ENCODE results near the gene CCDC170. TPM values are rescaled to one million over a fixed set of nuclear protein-coding genes. Genes with fewer than 3 reads are reported as not detected.

The CCDC170 gene
- total and polyA plus RNA-seq, 4 donors: 2.4 to 24.1 (median 13.2) TPM

- Histone ChIP-seq H3K4me3 (no peak overlapping the region), H3K36me3 (ENCODE audit: control insufficient read depth in 4 of 4, insufficient read depth in 4 of 4, low read length in 4 of 4) (no peaks in the 10 kb centered on the region), H3K27ac (ENCODE audit: low read depth in 1 of 2, low read length in 1 of 2) (no peak overlapping the region), H3K4me1 (ENCODE audit: control insufficient read depth in 5 of 5, insufficient read depth in 5 of 5, low read length in 5 of 5) (no peaks in the 10 kb centered on the region), H3K9ac (ENCODE audit: insufficient read depth in 1 of 2, low read length in 2 of 2) (no peak overlapping the region), H3K27me3 (ENCODE audit: control insufficient read depth in 3 of 3, insufficient read depth in 3 of 3, low read length in 2 of 3) (no peaks in the 10 kb centered on the region), H3K9me3 (ENCODE audit: control insufficient read depth in 4 of 4, insufficient read depth in 3 of 4, low read length in 3 of 4) (no peaks in the 10 kb centered on the region)
- DNase-seq: no peak
- TF ChIP-seq, protein P1, sequence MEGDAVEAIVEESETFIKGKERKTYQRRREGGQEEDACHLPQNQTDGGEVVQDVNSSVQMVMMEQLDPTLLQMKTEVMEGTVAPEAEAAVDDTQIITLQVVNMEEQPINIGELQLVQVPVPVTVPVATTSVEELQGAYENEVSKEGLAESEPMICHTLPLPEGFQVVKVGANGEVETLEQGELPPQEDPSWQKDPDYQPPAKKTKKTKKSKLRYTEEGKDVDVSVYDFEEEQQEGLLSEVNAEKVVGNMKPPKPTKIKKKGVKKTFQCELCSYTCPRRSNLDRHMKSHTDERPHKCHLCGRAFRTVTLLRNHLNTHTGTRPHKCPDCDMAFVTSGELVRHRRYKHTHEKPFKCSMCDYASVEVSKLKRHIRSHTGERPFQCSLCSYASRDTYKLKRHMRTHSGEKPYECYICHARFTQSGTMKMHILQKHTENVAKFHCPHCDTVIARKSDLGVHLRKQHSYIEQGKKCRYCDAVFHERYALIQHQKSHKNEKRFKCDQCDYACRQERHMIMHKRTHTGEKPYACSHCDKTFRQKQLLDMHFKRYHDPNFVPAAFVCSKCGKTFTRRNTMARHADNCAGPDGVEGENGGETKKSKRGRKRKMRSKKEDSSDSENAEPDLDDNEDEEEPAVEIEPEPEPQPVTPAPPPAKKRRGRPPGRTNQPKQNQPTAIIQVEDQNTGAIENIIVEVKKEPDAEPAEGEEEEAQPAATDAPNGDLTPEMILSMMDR (IDR thresholded peaks at IDR 0.05; ENCODE audit: control extremely low read depth, extremely low read depth): no peak
- WGBS, 2 donors: 89 to 97% methylated on average over 7 of the region's 7 CpGs
- ATAC-seq (ENCODE audit: insufficient read depth, low FRiP score): no peak
These were observed 131.2 kb downstream of the CCDC170 start for GRCh38 chr6:151624900-151625536.

- no peaks in the 10 kb centered on the region for H3K4me1 ChIP-seq (ENCODE audit: control insufficient read depth in 5 of 5, insufficient read depth in 5 of 5, low read length in 5 of 5)
- H3K27me3 ChIP-seq (ENCODE audit: control insufficient read depth in 3 of 3, insufficient read depth in 3 of 3, low read length in 2 of 3): no peaks in the 10 kb centered on the region
- no peaks in the 10 kb centered on the region for H3K9me3 ChIP-seq (ENCODE audit: control insufficient read depth in 4 of 4, insufficient read depth in 3 of 4, low read length in 3 of 4)
- ATAC-seq (ENCODE audit: insufficient read depth, low FRiP score): no peak
- H3K27ac ChIP-seq (ENCODE audit: low read depth in 1 of 2, low read length in 1 of 2): no peak overlapping the region
- H3K36me3 ChIP-seq (ENCODE audit: control insufficient read depth in 4 of 4, insufficient read depth in 4 of 4, low read length in 4 of 4): no peaks in the 10 kb centered on the region
- no peak overlapping the region for H3K9ac ChIP-seq (ENCODE audit: insufficient read depth in 1 of 2, low read length in 2 of 2)
- TF ChIP-seq, protein P1 (IDR thresholded peaks at IDR 0.05; ENCODE audit: control extremely low read depth, extremely low read depth): no peak
- WGBS, 2 donors: 70 to 78% methylated on average over 3 of the region's 3 CpGs
- no peak for DNase-seq
- H3K4me3 ChIP-seq: no peak overlapping the region
These were observed 134.1 kb downstream of the CCDC170 start for GRCh38 chr6:151627689-151628444.

- H3K9ac ChIP-seq (ENCODE audit: insufficient read depth in 1 of 2, low read length in 2 of 2): no peak overlapping the region
- 76 to 91% methylated on average over 4 of the region's 4 CpGs for WGBS, 2 donors
- ATAC-seq (ENCODE audit: insufficient read depth, low FRiP score) (no peak), DNase-seq (no peak)
- H3K27me3 ChIP-seq (ENCODE audit: control insufficient read depth in 3 of 3, insufficient read depth in 3 of 3, low read length in 2 of 3): no peaks in the 10 kb centered on the region
- H3K9me3 ChIP-seq (ENCODE audit: control insufficient read depth in 4 of 4, insufficient read depth in 3 of 4, low read length in 3 of 4): no peaks in the 10 kb centered on the region
- H3K4me1 ChIP-seq (ENCODE audit: control insufficient read depth in 5 of 5, insufficient read depth in 5 of 5, low read length in 5 of 5): no peaks in the 10 kb centered on the region
- no peak overlapping the region for H3K4me3 ChIP-seq
- TF ChIP-seq, protein P1 (IDR thresholded peaks at IDR 0.05; ENCODE audit: control extremely low read depth, extremely low read depth): no peak
- no peaks in the 10 kb centered on the region for H3K36me3 ChIP-seq (ENCODE audit: control insufficient read depth in 4 of 4, insufficient read depth in 4 of 4, low read length in 4 of 4)
- H3K27ac ChIP-seq (ENCODE audit: low read depth in 1 of 2, low read length in 1 of 2): no peak overlapping the region
These were observed 136.0 kb downstream of the CCDC170 start for GRCh38 chr6:151629791-151630190.

All from lung (tissue), 12 donors.